DND-41 (cell line): Measurements from ENCODE around the gene LCNL1.

Experiments used
- CTCF ChIP-seq: IDR thresholded peaks from 2 replicates; pipeline ENCODE4 v1.5.1; 2012; ENCODE audit warnings: borderline replicate concordance, low read length, moderate library complexity, mild to moderate bottlenecking; ENCODE audit not compliant: poor library complexity, severe bottlenecking; ENCODE audit errors: extremely low read depth
- EZH2 ChIP-seq: IDR thresholded peaks from 3 replicates; pipeline ENCODE4 v1.6.1; 2012; ENCODE audit warnings: borderline replicate concordance, low read depth, mild to moderate bottlenecking, moderate library complexity, low read length, inconsistent platforms; ENCODE audit not compliant: severe bottlenecking

GRCh38 chr9:137007108-137007815, 24.5 kb downstream of the LCNL1 start:
- no peak for TF ChIP-seq CTCF
- no peak for TF ChIP-seq EZH2
